Measurements from ENCODE around the gene ACP2. TPM values are rescaled to one million over a fixed set of nuclear protein-coding genes. Genes with fewer than 3 reads are reported as not detected.

Gene ACP2
- total and polyA plus RNA-seq, 10 of the 15 experiments (the other 5 are each of a cell fraction or from before 2014, with no cell fraction given) = 0.98 to 11.7 (median 7.4) TPM

DNA sequence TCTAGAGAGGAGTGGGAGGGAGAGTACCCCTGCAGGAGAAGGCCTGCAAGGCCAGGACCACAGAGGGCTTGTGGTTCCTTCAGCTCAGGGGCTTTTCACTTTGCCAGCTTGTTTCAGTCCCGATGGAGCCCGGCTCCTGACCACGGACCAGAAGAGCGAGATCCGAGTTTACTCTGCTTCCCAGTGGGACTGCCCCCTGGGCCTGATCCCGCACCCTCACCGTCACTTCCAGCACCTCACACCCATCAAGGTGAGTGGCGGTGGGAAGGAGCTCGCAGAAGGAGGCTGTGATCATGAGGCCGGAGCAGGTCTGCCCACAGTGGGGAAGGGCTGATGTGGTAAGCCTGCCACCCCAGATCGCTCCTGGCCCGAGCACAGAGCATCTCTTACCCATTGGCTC is 13.5 kb downstream of the ACP2 start:
- H3K79me2 ChIP-seq (ENCODE audit: control insufficient read depth, insufficient read depth, low read length) = no peaks in the 10 kb centered on the region
- in situ Hi-C loops (cut with MboI) (no loop called here), intact Hi-C loops (cut with micrococcal nuclease; ENCODE audit: unreplicated experiment) (no loop called here)
- no peak overlapping the region for H3K27ac ChIP-seq (ENCODE audit: control insufficient read depth, insufficient read depth)
- FAIRE-seq = no peak
- no peaks in the 10 kb centered on the region for H3K4me1 ChIP-seq (ENCODE audit: control insufficient read depth, insufficient read depth, low read length)
- ChIA-PET POLR2A (interaction anchor here (0.6 to 1.0 kb wide), 2 partner anchors 14 to 298 kb away, joined by 3 to 4 read pairs; partner anchors contain the start of gene ACP2), RAD21 (ENCODE audit: unreplicated experiment) (interaction anchor here (0.9 to 1.3 kb wide), 2 partner anchors 13 to 177 kb away, joined by 3 to 4 read pairs; no protein-coding TSS in a partner anchor), SMC1A (ENCODE audit: uncharacterized antibody, unreplicated experiment) (interaction anchor here (1.3 kb wide), 1 partner anchor 24 kb away, joined by 4 read pairs; no protein-coding TSS in a partner anchor), CTCF (interaction anchor here (0.8 to 5.8 kb wide), 8 partner anchors 12 to 177 kb away, joined by 3 to 22 read pairs (median 6); partner anchors contain the start of genes ACP2, DDB2 and NR1H3)
- H3K9ac ChIP-seq (ENCODE audit: control insufficient read depth, insufficient read depth, low read length) = no peak overlapping the region
- H3K4me2 ChIP-seq (ENCODE audit: control insufficient read depth, insufficient read depth) = no peak overlapping the region
- no peak overlapping the region for H2AFZ ChIP-seq (ENCODE audit: control insufficient read depth, low read depth, low read length)
- 97% methylated on average over 12 of the region's 12 CpGs for WGBS (ENCODE audit: insufficient coverage, insufficient replicate concordance, low lambda C conversion rate, missing lambda C conversion rate)
- TF ChIP-seq TBL1XR1 (IDR thresholded peaks at IDR 0.05; ENCODE audit: low read depth, low read length) = no peak
- TF ChIP-seq POLR2A (IDR thresholded peaks at IDR 0.05; ENCODE audit: low read depth, low read length) = peak; percentile 53
- H4K20me1 ChIP-seq (ENCODE audit: control insufficient read depth, insufficient read depth) = 0 out of 2 replicates have a peak, but pooled peaks cover 3% of the 10 kb centered on the region
- BruUV-seq (replicated peaks) = no TSS peak
- no peak for ATAC-seq
- DNase-seq (ENCODE audit: low read depth, low spot score) = no peak
- peaks cover 24 to 31% of the 10 kb centered on the region in 2 experiments for H3K36me3 ChIP-seq (ENCODE audit: control insufficient read depth in 2 of 2, insufficient read depth in 2 of 2, low read length in 1 of 2)
- no peak overlapping the region for H3K4me3 ChIP-seq
- no peaks in the 10 kb centered on the region for H3K9me3 ChIP-seq (replicated peaks; ENCODE audit: control insufficient read depth, insufficient read depth, low read length)
- no peaks in the 10 kb centered on the region for H3K27me3 ChIP-seq (replicated peaks in 1 of 2; ENCODE audit: control insufficient read depth in 2 of 2, insufficient read depth in 2 of 2, low read length in 1 of 2)

DNA sequence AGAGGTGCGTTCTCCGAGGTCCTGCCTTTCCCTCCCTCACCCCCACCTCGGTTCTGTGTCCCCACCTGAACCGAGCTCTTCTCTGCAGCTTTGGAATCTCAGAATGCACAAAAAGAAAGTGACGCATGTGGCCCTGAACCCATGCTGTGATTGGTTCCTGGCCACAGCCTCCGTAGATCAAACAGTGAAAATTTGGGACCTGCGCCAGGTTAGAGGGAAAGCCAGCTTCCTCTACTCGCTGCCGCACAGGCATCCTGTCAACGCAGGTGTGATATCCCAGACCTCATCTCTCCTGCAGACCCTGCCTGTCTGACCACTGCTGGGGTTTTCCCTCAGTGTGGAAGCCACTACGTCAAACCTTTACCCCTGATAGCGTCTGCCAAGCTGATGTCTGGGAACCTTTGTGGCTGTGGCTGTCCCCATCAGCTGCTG is 13.9 kb downstream of the ACP2 start:
- WGBS (ENCODE audit: insufficient coverage, insufficient replicate concordance, low lambda C conversion rate, missing lambda C conversion rate) = 98% methylated on average over 12 of the region's 12 CpGs
- no peak overlapping the region for H2AFZ ChIP-seq (ENCODE audit: control insufficient read depth, low read depth, low read length)
- no peaks in the 10 kb centered on the region for H3K27me3 ChIP-seq (replicated peaks in 1 of 2; ENCODE audit: control insufficient read depth in 2 of 2, insufficient read depth in 2 of 2, low read length in 1 of 2)
- no peaks in the 10 kb centered on the region for H4K20me1 ChIP-seq (ENCODE audit: control insufficient read depth, insufficient read depth)
- intact Hi-C loops (cut with micrococcal nuclease; ENCODE audit: unreplicated experiment) (no loop called here), in situ Hi-C loops (cut with MboI) (no loop called here)
- H3K9me3 ChIP-seq (replicated peaks; ENCODE audit: control insufficient read depth, insufficient read depth, low read length) = no peaks in the 10 kb centered on the region
- no peak overlapping the region for H3K27ac ChIP-seq (ENCODE audit: control insufficient read depth, insufficient read depth)
- no peaks in the 10 kb centered on the region for H3K79me2 ChIP-seq (ENCODE audit: control insufficient read depth, insufficient read depth, low read length)
- no TSS peak for BruUV-seq (replicated peaks)
- no peak overlapping the region for H3K4me2 ChIP-seq (ENCODE audit: control insufficient read depth, insufficient read depth)
- H3K4me1 ChIP-seq (ENCODE audit: control insufficient read depth, insufficient read depth, low read length) = no peaks in the 10 kb centered on the region
- CTCF ChIA-PET = interaction anchor here (1.0 to 5.8 kb wide), 7 partner anchors 14 to 178 kb away, joined by 3 to 22 read pairs (median 7); partner anchors contain the start of genes ACP2 and DDB2
- ATAC-seq = no peak
- SMC1A ChIA-PET (ENCODE audit: uncharacterized antibody, unreplicated experiment) = interaction anchor here (1.3 kb wide), 1 partner anchor 25 kb away, joined by 4 read pairs; no protein-coding TSS in a partner anchor
- FAIRE-seq = no peak
- RAD21 ChIA-PET (ENCODE audit: unreplicated experiment) = interaction anchor here (1.4 kb wide), 1 partner anchor 24 kb away, joined by 3 read pairs; no protein-coding TSS in a partner anchor
- DNase-seq (ENCODE audit: low read depth, low spot score) = no peak
- peaks cover 20 to 27% of the 10 kb centered on the region in 2 experiments for H3K36me3 ChIP-seq (ENCODE audit: control insufficient read depth in 2 of 2, insufficient read depth in 2 of 2, low read length in 1 of 2)
- no peak overlapping the region for H3K9ac ChIP-seq (ENCODE audit: control insufficient read depth, insufficient read depth, low read length)
- no peak overlapping the region for H3K4me3 ChIP-seq
- TF ChIP-seq, protein P1, sequence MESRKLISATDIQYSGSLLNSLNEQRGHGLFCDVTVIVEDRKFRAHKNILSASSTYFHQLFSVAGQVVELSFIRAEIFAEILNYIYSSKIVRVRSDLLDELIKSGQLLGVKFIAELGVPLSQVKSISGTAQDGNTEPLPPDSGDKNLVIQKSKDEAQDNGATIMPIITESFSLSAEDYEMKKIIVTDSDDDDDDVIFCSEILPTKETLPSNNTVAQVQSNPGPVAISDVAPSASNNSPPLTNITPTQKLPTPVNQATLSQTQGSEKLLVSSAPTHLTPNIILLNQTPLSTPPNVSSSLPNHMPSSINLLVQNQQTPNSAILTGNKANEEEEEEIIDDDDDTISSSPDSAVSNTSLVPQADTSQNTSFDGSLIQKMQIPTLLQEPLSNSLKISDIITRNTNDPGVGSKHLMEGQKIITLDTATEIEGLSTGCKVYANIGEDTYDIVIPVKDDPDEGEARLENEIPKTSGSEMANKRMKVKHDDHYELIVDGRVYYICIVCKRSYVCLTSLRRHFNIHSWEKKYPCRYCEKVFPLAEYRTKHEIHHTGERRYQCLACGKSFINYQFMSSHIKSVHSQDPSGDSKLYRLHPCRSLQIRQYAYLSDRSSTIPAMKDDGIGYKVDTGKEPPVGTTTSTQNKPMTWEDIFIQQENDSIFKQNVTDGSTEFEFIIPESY (IDR thresholded peaks at IDR 0.05) = no peak
- TF ChIP-seq NFIC (IDR thresholded peaks at IDR 0.05; ENCODE audit: low read depth, low read length) (no peak), FOXK2 (IDR thresholded peaks at IDR 0.05) (no peak), POLR2A (IDR thresholded peaks at IDR 0.05; ENCODE audit: low read depth, low read length) (peak; percentile 61), MEF2A (IDR thresholded peaks at IDR 0.05; ENCODE audit: insufficient read depth, low read depth, low read length) (no peak), CBFB (IDR thresholded peaks at IDR 0.05; ENCODE audit: low read depth) (no peak), CEBPB (IDR thresholded peaks at IDR 0.05; ENCODE audit: borderline replicate concordance in 1 of 2, low read depth in 2 of 2, low read length in 2 of 2) (no peak), CBX5 (IDR thresholded peaks at IDR 0.05; ENCODE audit: low read depth) (no peak)
- POLR2A ChIA-PET = interaction anchor here (0.6 to 1.0 kb wide), 2 partner anchors 14 to 299 kb away, joined by 3 to 4 read pairs; partner anchors contain the start of gene ACP2

All from GM12878 (cell line).